ENCODE results near the gene STXBP5. TPM values are rescaled to one million over a fixed set of nuclear protein-coding genes. Genes with fewer than 3 reads are reported as not detected.

Gene STXBP5
- total RNA-seq, 4 donors from 2014 or later = 19.7 to 37.2 (median 22.6) TPM

DNA sequence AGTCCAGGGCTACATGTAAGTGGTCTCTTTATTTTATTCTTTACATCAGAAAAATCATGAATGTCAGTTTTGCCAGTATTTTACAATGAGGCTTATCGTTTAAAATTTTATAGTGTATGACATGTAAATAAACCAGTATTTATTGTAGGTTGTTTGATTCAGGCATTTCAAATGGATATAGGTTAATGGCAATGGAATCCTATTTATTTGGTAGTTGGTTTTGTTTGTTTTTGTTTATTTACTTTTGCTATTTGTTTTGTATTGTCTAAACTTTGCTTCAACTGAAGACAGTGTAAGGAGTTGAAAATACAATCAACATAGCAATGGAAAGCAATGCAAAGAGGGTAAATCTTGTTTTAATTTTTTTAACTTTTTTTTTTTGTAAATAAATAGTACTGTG is 185.2 kb downstream of the STXBP5 start:
- ATAC-seq (ENCODE audit: low FRiP score) (no peak), DNase-seq (ENCODE audit: low spot score) (no peak)
- TF ChIP-seq CTCF (IDR thresholded peaks at IDR 0.05) = no peak

- no peak for DNase-seq (ENCODE audit: low spot score)
- TF ChIP-seq CTCF (IDR thresholded peaks at IDR 0.05) = no peak
- no peak for ATAC-seq (ENCODE audit: low FRiP score)
These were observed 186.8 kb downstream of the STXBP5 start for GRCh38 chr6:147390909-147391536.

DNA sequence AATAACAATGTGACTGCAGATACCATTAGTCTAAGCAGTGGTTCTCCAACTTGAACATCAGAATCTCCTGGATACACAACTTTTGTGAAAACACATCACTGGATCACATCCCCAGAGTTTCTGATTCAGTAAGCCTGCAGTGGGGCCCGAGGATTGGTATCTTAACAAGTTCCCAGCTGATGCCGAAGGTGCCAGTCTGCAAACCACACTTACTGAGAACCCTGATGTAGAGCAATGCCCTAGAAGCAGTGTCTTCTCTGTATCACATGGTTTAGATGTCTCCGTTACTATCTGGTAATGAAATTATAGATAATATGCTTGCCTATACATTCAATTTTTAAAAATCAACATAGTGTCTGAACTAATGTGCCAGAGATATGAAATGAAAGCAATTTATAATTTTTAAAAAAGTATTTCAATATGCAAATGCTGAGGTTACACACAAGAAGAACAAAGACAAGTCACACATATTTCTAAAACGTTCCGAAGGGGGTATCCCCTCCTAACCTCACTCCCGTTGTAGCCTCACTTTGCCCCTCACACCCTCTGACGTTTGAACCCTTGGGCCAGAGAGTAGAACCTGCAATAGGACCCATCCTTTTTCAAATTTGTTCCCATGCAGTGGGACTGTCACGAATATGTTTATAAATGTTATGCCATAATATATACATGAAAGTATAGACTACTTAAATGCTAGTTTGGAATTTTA is 188.9 kb downstream of the STXBP5 start:
- TF ChIP-seq CTCF (IDR thresholded peaks at IDR 0.05) = no peak
- DNase-seq (ENCODE audit: low spot score) (no peak), ATAC-seq (ENCODE audit: low FRiP score) (no peak)

GRCh38 chr6:147395158-147395557 is 190.9 kb downstream of the STXBP5 start:
- no peak for TF ChIP-seq CTCF (IDR thresholded peaks at IDR 0.05)
- no peak for DNase-seq (ENCODE audit: low spot score)

GRCh38 chr6:147397306-147397705 is 193.1 kb downstream of the STXBP5 start:
- TF ChIP-seq CTCF (IDR thresholded peaks at IDR 0.05) = no peak
- DNase-seq (ENCODE audit: low spot score) = no peak
- no peak for ATAC-seq (ENCODE audit: low FRiP score)

More at GRCh38 chr6:147395158-147395557, 190.9 kb downstream of the STXBP5 start:
- no peak for ATAC-seq (ENCODE audit: low FRiP score)

DNA sequence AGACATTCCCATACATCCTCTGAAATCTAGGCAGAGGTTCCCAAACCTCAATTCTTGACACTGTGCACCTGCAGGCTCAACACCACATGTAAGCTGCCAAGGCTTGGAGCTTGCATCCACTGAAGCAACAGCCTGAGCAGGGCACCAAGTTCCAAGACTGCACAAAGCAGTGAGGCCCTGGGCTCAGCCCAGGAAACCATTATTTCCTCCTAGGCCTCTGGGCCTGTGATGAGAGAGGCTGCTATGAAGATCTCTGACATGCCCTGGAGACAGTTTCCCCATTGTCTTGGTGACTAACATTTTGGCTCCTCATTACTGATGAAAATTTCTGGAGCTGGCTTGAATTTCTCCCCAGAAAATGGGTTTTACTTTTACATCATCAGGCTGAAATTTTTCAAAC is 196.8 kb downstream of the STXBP5 start:
- ATAC-seq (ENCODE audit: low FRiP score) = no peak

More for the DNA sequence above, 196.8 kb downstream of the STXBP5 start:
- DNase-seq (ENCODE audit: low spot score) = no peak
- no peak for TF ChIP-seq CTCF (IDR thresholded peaks at IDR 0.05)

Measured in omental fat pad (tissue), 4 donors.